ENCODE measurements around the gene TMOD1.
"Not testable (repeated sequence)": the region's sequence is repeated elsewhere in the genome, so short reads cannot be mapped to it uniquely, and the experiment has no call there.

The TMOD1 gene

DNA sequence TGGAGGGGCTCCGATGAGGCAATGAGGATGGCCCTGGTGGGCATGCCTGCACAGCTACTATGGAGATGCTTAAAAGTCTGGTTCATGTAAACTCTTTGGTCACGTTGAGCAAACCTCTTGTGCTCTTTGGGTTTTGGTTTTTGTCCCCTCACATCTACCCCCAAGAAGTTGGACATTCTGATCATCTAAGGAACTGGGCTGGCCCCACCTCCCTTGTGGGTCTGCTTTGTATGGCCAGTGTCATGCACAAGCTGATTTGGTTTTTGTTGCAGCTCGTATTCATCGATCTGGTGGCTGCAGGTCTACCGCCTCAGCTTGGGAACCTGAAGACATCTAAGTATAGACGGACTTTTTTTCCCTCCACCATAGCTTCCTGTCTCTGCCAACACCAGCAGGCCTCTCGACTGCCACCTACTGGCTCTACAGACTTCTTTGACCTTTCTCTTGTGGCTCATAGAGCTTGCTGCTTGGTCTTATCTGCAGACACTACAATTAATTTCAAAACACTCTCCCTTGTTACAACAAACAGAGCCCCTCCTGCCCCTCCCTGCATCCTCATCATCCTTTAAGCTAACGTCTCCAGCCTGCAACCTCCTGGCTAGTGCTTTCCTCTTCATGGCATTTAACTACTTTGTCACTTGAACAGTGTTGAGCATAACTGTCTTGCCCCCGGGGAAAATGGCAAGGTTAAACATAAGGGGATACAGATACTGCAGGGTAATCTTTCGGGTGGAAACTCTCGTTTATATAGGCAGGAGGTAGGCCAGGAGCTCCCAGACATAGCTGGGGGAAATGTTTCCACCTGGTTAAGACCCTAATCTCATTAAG lies 97.2 kb downstream of the TMOD1 start:
- DNase-seq (ENCODE audit: low spot score): peak; percentile 86

DNA sequence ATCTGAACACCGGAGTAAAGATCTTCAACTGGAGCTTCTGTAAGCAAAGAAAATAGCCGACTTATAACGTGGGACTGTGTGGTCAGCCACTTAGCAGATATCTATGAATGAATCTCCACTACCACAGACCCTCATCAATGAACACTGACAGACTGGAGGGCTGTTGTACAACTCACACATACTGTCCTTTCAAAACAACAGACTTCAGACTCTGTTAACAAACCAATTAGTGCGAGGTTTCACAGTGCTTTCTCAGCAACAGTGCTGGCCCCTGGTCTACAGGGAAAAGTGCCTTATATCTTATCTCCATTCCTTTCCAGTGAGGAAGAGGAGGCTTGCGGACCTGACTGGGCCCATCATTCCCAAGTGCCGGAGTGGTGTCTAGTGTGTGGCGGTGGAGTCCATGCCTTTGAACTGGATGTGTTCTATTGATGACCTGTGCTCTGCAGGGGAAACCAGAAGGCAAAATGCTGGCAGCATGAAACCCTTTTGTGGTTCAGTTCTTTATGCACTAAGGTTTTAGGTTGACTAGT lies 97.9 kb downstream of the TMOD1 start:
- no peak for DNase-seq (ENCODE audit: low spot score)

DNA sequence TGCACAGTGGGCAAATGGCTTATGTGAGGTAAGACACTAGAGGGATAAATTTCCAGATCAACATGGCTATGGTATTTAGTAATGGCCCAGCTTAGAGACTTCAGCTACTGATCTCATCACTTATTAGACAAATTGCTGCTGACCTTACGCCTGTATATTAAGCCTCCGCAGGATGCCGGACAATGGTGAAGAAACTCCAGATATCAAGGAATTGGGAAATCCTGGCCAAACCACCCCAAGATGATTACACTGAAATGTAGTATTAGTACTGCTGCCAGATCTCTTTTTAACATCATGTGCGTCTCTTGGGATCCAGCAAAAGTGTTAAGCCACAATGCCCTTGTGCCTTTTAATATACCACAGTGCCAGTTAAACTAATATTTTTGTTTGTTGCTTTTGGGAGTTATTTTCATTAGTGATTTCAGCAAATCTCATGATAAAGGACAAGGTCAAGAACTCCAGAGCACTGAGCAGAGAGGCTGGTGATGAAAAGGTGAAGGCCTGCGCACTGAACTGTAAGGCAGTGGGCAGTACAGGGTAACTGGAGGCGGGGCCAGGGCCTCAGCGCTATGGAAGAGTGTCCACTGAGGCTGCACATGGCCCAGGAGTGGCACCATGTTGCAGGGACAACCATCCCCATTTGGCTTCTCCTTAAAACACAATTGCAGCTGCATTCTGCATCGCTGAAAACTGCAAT lies 99.2 kb downstream of the TMOD1 start:
- no peak for DNase-seq (ENCODE audit: low spot score)

DNA sequence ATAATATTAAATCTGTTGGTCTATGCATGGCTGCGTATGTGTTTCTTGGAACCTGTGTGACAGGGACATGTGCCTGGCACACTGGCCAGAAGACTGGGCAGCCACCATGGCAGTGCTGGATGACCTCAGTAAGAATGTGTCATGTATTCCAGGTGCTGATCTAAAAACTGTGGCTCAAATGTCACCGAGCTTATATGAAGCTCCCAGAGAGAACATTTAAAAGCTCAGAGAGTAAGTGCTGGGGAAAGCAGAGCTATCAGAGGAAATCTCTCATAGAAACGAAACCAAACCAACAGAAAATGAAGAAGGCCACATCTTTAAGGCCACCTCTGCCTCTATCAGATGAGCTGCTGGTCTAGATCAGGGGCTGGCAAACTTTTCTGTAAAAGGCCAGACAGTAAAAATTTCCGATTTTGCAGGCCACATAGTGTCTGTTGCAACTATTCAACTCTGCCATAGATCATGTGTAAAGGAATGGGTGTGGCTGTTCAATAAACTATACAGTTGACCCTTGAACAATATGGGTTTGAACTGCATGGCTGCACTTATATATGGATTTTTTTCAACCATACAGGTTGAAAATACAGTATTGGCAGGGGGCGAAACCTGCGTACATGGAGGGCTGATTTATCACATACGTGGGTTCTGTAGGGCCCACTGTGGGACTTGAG lies 99.9 kb downstream of the TMOD1 start:
- DNase-seq (ENCODE audit: low spot score): no peak

DNA sequence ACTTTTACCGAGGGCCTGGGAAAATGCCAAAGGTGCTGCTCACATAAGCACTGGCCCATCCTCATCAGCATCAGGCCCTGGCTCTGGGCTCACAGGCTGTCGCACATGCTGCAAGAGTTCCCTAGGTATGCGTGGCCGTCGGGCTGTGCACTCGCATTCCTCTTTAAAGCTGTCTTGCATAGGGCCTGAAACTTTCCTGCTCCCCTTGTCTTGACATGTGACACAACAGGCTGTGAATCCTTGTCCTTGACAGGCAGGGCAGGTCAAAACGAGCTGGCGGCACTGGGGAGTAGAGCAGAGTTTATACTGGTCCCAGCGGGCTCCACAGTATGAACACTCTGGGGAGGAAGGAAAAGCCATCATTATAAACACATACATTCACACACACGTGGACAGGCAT lies 101.0 kb downstream of the TMOD1 start:
- DNase-seq (ENCODE audit: low spot score): no peak

DNA sequence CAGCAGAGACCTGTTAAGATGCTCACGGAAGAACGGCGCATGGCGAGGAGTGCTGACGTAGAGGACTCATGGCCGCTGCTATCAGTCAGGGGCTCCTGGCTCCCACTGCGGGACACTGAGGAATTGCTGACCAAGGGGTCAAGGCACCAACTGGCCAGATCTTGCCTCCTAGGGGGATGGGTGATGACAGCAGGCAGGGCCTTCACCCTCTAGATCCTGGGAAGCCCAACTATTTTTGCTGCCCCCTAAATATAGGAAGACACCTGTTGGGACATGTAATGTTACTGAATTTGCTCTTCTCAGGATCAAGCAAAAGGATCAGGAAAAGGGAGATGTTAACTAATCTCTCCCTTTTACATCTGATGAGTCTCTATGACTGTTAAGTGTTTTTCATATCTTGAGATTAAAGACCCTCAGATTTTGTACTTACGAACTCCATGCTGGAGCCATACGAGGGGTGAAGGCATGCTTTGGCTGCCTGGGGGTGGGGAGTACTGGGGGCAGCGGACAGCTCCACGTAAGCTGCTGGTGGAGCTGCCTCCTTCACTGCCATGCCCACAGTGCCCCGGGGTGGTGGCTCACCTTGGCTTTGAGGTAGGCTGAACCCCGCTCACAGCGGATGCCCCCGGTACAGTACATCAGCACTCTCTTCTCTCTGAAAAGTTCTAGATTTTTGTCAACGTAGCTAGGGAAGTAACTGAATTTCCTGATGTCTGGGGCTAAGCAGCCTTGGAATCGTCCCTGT lies 103.6 kb downstream of the TMOD1 start:
- no peak for DNase-seq (ENCODE audit: low spot score)

DNA sequence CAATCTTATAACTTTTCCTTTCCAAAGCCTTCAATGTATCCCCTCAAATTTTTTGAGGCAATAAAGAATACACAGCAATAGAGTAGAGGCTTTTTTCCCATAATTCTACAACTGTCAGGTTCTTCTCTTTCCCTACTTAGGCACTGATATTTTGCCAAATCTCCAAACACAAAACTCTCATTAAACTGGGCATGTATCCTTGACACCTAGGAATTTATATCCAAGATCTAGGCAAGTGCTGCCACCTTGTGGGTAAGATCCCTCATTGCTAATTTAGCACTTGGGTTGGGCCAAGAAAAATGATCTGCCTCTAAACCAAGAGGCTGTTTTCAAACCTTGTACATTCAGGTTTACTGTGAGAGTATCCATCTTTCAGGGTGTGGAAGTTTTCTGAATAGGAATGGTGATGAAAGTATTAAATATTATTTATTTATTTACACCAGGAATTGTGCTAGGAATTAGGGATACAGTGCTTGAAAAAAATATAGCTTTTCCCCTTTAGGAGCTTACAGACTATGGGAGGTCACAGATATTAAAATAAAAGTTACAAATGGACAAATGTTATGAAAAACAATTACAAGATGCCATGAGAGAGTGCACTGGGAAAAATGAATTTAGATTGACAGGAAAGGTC lies 114.1 kb downstream of the TMOD1 start:
- peak; percentile 82 for DNase-seq (ENCODE audit: low spot score)

DNA sequence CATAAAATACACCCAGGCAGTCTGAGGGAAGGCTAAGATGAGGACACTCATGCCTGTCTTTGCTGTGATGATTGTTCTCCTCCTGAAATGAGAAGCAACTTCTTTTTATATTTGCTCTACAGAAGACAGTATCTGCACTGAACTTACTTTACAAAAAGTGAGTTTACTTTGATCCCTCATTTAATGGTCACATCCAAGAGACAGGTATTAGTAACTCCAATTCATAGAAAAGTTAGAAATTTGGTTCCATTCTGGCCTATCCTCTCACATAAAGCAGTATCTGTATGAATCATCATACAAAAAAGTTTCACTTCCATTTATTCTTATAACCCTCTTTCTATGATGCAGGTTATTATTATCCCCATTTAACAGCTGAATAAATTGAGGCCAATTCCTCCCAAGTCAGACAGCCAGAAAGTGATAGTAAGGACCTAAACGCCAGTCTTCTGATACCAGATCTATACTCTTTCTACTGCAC lies 116.5 kb downstream of the TMOD1 start:
- DNase-seq (ENCODE audit: low spot score): no peak

DNA sequence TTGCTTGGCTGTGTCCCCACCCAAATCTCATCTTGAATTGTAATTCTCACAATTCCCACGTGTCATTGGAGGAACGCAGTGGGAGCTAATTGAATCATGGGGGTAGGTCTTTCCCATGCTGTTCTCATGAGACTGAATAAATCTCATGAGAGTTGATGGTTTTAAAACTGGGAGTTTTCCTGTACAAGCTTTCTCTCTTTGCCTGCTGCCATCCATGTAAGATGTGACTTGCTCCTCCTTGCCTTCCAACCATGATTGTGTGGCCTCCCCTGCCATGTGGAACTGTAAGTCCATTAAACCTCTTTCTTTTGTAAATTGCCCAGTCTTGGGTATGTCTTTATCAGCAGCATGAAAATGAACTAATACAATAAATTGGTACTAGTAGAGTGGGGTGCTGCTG lies 118.6 kb downstream of the TMOD1 start:
- DNase-seq (ENCODE audit: low spot score): not testable (repeated sequence)

DNA sequence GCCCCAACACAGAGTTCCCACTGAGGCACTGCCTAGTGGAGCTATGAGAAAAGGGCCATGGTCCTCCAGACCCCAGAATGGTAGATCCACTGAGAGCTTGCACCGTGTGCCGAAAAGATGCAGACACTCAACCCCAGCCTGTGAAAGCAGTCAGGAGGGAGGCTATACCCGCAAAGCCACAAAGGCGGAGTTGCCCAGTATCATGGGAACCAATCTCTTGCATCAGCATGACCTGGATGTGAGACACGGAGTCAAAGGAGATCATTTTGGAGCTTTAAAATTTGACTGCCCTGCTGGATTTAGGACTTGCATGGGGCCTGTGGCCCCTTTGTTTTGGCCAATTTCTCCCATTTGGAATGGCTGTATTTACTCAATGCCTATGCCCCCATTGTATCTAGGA lies 121.0 kb downstream of the TMOD1 start:
- not testable (repeated sequence) for DNase-seq (ENCODE audit: low spot score)

DNA sequence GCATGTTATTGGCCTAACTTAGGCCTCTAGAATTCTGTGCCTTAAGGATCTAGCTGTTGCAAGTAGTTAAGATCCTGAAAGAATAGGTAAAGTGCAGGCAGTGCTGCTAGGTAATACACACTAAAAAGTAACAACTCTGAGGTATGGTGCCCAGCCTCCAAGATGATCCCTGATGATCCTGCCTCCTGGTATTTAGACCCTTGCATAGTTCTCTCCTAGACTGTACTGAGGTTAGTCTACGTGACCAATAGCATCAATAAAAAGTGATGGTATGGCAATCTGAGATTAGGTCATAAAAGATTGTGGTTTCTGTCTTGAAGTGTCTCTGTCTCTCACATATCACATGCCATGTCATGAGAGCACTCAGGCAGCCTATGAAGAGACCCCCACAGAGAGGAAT lies 122.5 kb downstream of the TMOD1 start:
- no peak for DNase-seq (ENCODE audit: low spot score)

DNA sequence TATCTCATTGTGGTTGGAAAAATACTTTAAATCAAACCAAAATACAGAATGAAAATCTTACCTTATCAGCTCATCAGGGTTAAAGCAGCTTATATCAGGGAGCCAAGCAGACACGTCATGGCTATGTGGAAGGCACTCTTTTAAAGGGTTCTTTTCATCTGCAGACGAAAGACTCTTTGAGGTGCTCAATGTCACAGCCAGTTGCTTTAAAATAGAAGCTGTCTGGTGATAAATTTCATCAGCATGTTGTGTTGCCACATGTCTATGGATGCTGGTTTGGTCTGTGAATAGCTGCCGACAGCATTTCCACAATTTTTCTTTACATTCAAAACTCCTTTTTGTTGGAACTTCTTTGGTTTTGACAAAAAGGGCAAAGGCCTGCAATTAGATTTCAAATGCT lies 124.2 kb downstream of the TMOD1 start:
- no peak for DNase-seq (ENCODE audit: low spot score)

DNA sequence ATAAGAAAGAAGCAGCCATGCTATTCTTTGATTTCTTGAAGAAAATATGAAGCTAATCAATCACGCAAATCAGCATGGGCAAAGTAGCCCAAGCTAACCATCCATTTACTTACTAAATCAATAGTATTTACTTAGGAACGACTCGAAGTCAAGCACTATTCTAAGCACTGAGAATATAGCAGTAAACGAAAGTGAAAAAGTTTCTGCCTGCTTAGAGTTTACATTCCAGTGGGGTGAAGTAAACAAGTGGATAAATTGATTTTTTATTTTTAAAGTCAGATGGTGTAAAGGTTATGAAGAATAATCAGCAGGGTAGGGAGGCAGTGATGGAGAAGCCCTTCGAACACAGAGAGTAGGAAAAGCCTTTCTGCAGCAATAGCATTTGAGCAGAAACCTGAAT lies 126.2 kb downstream of the TMOD1 start:
- no peak for DNase-seq (ENCODE audit: low spot score)

DNA sequence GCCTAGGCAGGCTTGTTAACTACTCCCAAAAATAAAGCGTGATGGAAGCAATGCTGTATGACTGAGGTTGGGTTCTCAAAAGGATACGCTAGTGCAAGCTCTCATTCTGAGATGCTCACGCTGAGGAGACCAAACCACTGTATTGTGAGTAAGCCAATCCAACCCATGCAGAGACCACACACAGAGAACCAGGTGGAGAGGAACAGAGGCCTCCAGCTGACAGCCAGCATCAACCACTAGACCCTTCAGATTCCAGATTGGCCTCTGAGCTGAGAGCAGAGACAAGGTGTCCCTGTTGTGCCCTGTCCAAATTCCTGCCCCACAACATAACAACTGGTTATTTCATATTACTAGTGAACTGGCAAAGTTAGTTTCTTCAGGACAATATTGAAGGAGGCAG lies 127.2 kb downstream of the TMOD1 start:
- no peak for DNase-seq (ENCODE audit: low spot score)

DNA sequence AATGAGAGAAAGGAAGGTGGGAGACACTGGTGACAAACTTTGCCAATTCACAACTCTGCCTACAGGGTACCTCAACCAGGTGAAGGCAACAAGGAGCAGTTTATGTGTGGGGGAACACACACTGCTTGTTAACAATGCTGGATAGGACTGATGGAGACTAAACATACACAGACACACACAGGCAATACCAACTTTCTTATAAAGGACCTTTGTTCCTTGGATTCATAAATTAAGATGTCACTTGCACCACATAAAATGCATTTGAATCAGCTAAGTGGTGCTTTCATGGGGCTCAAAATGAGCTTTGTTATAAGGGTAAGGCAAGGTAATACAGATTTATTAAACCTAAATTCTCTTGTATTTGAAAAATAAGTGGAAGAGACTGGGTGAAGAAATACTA lies 127.7 kb downstream of the TMOD1 start:
- no peak for DNase-seq (ENCODE audit: low spot score)

DNA sequence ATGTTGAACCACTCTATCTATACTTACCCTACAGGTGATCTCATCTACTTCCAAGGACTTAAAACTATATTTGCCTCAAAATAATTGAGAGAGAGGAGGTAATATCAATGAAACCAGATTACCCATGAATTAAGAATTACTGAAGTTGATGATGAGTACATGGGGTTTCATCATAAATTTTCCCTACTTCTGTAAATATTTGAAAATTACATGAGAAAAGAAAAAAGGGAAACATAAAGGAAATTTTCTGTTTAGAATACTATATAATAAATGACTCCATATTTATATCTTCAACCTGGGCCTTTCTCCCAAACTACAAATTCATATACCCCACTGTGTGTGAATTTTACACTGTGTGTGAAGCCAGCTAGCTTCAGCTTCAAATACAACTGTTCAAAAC lies 129.1 kb downstream of the TMOD1 start:
- no peak for DNase-seq (ENCODE audit: low spot score)

DNA sequence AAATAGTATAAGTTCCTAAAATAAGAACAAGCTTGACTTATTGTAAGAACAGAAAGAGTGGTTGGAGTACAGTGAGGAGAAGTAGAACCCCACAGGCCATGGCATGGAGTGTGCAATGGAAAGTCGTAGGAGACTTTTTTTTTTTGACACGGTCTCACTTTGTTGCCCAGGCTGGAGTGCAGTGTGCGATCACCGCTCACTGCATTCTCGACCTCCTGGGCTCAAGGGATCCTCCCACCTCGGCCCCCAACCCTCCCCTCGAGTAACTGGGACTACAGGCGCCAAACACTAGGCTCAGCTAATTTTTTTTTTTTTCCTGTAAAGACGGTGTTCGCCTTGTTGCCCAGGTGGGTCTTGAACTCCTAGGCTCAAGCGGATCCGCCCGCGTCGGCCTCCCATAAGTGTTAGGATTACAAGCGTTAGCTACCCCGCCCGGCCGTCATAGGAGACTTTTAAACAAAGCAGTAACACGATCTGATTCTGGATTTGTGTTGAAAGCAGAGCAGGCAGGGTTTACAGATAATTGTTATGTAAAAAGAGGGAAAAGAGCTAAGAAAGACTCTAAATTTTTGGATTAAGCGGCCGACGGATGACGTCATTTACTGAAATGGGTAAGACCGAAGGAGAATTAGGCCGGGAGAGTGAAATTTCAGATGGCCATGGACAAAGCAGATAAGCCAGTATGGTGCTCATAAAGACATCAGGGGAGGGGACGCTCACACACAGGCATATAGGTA lies 130.9 kb downstream of the TMOD1 start:
- DNase-seq (ENCODE audit: low spot score): peak; percentile 84

DNA sequence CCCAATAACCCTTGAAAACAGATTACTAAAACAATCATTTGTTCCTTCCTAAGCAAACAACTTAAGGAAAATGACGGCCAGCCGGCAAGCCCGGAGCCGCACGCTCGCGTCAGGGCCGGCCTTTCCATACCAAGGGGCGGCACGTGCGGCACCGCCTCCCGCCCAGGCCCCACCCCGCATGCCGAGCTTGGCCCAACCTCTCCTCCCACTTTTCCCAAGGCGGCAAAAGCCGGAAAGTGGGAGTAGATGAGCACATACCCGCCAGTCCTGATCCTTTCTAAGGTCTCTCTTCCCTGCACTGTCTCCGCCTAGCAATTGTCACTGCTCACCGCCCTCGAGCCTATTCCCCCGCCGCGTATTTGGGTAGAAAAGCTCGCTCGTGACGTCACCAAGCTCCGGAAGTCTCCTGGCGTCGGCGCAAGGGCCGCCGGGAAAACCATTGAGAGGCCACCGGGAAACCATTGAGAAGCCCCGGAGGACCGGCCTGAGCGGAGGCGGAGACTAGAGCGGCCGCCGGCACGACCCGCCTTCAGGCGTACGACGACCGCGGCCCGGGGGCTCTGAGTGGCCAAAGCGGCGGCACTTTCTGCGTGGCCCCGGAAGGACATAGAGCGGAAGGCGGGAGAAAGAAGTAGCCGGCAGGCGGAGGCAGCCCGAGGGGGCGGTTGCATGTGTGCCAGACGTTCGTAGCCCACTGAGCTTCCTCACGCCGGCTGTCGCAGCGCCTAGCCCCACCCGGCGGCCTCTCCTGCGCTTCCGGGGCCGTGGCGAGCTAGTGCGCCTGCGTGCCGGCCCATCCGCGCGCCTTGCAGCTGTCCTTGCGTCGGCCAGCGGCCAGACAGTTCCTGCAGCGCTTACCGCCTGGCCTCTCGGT lies 131.8 kb downstream of the TMOD1 start, which contains the start of the genes NCBP1 and TSTD2:
TSS of gene NCBP1 (plus strand) at position 837 of the 874 bp plus-strand sequence. CDS start 61 bp downstream, outside the sequence.
TSS of gene TSTD2 (minus strand) at position 384 of the 874 bp plus-strand sequence. CDS start 5,806 bp downstream, outside the sequence.
- DNase-seq (ENCODE audit: low spot score): peak; percentile 99

DNA sequence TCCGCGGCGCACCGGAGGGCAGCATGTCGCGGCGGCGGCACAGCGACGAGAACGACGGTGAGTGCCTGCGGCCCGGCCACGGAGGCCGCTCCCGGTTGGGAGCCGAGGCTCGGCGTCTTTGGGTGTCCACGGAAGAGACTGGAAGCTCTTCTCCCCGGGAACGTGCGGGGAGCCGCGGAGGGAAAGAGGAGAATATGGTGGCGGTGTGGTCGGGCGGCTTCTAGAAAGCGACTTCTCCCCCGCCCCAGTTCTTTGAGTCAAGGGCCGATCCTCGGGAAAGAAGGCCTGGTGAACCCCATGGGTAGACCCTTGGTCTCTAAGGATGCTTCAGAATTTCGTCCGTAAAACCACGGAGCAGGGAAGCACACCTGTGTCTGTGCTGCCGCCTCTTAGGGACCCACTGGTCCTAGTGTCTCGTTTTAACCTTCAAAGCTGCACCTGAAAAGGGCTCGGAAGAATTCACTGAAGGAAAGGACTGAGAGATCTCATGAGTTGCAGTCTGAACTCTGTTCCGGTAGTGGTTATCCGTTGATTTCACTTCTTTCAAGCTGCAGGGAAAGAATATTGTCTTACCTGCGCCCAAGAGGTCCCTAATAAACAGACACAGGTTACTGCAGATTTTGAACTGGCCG lies 132.5 kb downstream of the TMOD1 start:
- peak; percentile 36 for DNase-seq (ENCODE audit: low spot score)

Measured in RKO (cell line).